CD4-positive, alpha-beta T cell treated with Interleukin-2 at 100 ng/mL for 4 hours (primary cell): ENCODE measurements around the gene OSBPL2.

Source experiments
- DNase-seq: peaks from one replicate; pipeline ENCODE4 v3.0.0-alpha.2; 2020; ENCODE audit warnings: low spot score

Gene OSBPL2

DNA sequence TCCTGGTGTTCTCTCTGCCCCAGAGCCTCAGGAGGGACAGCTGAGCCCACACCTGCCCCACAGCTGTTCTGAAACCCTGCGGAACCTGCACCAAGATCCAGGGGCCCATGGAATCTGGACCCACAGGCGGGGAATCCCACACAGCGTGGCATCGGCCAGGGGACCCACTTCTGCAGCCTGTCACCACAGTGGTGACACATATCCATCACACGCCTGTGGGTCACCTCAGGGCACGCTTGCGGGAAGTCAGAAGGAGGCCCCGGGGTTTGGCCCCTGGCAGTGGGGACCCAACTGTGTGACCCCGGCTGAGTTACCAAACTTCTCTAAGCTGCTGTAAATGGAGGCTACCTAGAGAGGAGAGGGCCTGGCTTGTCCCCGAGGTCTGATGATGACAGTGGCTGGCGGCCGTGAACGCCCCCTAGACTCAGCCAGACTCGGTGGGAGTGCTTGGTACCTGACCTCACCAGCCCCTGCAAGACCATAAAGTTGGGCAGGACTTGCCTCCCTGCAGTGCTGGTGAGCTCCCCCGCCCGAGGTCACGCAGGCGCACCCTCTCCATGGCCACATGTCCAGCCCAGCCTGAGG lies 16.0 kb upstream of the OSBPL2 start:
- no peak for DNase-seq

- no peak for DNase-seq
These were observed 15.3 kb upstream of the OSBPL2 start for GRCh38 chr20:62222972-62223371.

- no peak for DNase-seq
These were observed 14.8 kb upstream of the OSBPL2 start for GRCh38 chr20:62223571-62223970.

DNA sequence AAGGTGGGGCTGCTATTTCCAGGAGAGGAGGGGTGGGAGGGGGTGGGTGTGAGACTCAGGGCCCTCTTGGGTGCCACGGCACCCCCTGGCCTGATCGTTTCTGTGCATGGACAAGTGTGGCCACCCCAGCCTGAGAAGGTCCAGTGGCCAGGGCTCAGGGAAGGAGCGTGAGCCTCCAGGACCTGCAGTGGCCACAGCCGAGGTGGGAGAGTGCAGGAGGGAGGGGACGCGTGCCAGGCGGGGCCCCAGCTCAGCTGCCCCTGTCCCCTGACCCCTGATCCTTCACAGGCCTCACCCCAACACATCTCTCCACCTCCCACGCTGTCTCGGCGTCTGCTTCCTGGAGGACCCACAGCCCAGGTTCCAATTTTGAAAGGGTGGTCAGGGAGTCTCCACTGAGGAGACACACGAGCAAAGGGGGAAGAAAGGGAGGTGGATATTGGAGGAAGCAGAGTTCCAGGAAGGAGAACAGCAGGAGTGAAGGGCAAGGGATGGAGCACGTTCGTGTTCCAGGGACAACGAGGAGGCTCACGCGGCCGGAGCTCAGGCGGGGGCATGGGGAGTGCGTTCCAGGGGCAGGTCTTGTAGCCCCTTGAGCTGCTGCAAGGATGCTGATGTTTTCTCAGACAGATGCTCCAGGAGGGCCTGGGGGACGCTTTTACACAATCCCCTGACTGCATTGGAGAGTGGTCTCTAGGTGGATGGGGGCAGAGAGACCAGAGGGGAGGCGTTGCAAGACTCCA lies 14.0 kb upstream of the OSBPL2 start:
- DNase-seq = no peak

DNA sequence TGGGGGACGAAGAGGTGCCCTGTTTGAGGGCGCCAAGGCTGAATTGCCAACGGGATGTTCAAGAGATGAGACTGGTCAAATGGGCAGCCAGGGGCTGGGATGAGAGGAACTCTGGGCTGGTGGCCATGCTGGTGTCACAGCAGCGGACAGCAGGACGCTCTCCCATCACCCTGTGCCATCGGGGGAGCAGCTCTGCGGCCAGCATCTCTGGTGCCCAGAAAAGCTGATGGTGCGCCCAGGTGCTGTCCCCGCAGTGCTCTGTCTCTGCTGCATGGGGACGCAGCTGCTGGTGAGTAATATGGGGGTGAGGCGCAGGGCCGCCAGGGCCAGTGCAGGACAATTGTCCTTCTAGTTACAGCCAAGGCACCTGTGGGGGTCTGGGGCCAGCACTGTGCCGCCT lies 13.3 kb upstream of the OSBPL2 start:
- no peak for DNase-seq

DNA sequence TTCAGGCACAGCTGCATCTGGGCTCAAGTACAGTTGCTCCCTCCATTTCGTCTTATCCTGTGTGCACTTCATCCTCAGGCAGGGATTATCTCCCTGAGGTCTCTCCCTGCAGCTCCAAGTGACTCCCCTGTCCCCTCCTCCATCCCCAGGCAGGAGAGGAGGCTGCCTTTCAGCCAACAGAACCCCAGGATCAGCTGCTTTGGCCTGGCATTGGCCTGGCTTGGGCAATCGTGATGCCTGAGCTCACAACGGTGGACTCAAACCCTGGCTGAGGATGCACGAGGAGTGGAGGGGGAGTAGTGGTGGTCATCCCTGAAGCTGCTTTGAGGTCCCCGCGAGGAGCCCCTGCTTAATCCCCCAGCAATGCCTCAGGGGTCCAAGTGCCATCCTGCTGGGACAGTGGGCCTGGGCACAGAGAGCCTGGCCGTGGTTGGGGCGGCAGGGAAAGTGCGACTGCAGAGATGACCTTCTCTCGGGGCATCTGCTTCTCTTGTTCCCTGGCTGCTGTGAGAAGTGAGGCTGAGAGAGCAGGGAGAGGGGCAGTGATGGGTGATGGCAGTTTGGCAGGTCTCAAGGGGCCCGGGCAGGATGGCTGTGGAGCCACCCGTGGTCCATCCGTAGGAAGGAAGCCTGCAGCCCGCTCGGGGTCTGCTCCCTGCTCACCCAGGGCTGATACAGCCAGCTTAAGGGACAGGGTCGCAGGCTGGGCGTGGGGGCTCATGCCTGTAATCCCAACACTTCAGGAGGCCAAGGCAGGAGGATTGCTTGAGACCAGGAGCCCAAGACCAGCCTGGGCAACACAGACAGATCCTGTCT lies 12.3 kb upstream of the OSBPL2 start:
- DNase-seq = no peak

DNA sequence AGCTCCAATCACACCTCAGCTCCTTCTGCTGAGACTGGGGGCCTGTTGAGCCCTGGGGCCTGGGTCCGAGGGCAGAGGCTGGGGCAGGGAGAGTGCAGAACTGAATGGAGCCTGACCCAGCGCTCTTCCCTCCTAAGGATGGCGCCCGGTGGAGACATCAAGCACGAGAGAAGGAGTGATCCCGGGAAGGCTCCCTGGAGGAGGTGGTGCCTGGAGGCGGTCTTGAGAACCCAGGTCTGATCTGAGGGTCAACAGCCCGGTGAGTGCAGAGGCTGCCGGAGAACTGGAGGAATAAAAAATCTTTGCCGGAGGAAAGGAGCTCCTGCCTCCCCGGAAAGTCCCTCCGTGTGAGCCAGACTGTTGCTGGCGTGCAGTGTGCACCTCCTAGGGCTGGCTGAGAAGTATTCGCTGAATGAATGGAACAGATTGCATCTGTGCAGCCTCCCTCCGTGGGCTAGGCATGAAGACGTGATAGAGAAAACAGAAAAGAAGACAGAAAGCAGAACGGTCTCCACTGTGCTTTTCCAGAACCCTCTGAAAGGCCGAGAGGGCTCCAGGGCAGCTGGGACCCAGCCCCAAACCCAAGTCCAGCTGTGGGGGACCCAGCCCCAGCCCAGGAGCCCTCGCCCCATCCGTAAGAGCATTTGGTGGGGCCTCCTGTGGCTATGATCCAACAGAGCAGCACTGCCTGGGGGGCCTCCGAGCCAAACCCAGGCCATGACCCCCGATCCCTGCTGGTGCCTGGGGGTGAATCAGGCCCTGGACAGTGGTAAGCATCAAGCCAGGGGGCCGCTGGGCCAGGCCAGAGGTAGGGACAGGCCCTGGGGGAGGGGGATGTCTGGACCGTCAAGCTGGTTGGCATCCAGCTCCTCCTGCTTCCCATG lies 11.4 kb upstream of the OSBPL2 start:
- DNase-seq = no peak

DNA sequence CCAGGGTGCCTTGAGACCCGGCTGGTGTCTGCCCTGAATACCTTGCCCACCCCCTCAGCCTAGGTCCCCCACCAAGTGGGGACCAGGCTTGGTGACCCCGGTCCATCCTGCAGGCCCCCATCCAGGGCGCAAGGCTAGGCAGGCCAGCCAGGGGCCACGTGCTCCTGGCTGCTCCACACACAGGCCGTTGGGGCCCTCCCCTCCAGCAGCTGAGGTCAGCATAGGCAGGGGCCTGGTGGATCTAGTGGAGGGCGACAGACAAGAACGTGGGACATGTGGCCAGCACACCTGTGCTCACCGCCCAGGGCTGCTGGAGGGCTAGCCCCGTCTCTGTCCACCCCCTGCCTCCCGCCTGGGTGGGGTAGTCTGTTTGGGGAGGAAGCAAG lies 10.7 kb upstream of the OSBPL2 start:
- no peak for DNase-seq

GRCh38 chr20:62227977-62228958 lies 10.1 kb upstream of the OSBPL2 start:
- DNase-seq = no peak

DNA sequence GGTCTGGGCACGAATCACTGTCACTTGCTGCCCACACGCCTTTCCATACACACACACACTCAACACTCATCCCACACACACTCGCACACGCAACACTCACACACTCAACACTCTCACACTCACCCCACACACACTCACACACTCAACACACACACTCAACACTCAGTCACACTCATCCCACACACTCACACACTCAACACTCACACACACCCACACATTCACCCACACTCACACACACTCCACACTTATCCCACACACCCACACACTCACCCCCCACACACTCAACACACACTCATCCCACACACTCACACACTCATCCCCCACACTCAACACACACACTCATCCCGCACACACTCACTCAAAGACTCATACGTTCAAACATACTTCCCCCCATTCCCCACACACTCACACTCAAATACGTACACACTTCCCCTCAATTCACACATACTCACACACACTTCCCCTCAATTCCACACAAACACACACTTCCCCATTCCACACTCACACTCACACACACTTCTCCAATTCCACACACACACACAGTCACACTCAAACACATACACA lies 9.3 kb upstream of the OSBPL2 start:
- no peak for DNase-seq

- no peak for DNase-seq
These were observed 8.7 kb upstream of the OSBPL2 start for GRCh38 chr20:62229667-62230066.

DNA sequence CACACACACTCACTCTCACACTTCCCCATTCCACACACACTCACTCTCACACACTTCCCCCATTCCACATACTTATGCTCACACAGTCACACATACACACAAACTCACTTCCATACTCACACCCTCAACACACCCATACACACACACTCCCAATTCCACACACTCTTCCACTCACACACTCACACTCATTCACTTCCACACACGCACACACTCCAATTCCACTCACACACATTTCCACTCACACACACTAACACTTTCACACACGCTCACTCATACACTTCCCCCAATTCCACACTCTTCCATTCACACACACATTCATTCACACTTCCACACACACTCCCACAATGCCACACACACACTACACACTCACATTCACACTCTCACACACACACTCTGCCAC lies 8.0 kb upstream of the OSBPL2 start:
- no peak for DNase-seq

GRCh38 chr20:62230696-62231095 lies 7.6 kb upstream of the OSBPL2 start:
- no peak for DNase-seq

DNA sequence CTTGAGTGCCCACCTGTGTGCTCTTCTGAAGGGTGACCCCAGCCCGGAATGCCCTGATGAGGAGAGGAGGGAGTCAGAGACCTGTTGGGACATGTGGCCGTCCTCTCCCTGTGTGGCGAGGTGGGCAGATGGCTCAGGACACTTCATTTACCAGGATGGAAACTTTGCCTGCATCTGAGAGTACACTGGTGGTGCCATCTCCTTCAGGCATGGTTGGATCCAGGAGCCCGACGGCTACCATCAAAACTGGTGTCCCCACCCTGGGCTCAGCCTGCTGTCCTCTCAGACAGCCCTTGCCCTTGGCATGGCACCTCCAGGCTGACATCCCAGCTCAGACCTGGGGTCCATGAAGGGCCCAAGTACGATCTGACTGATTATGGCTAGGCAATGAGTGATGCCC lies 7.0 kb upstream of the OSBPL2 start:
- no peak for DNase-seq

- no peak for DNase-seq
These were observed 6.1 kb upstream of the OSBPL2 start for GRCh38 chr20:62232194-62232593.

GRCh38 chr20:62232770-62233645 lies 5.3 kb upstream of the OSBPL2 start:
- no peak for DNase-seq

DNA sequence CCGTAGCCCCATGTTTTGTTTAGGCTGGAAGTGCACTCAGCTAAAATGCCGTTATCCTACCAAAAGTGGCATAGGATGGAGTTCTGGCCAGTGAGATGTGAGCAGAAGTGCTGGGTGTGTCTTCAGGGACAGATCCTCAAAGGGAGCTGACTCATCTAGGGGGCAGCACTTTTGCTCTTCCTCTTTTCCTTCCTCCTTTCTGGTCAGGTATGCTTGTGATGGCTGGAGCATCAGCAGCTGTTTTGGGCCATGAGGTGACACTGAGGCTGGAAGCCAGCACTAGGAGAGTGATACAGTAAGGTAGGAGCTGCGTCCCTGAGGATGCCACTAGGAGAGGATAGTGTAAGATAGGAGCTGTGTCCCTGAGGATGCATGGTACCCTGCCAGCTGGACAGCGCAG lies 4.6 kb upstream of the OSBPL2 start:
- no peak for DNase-seq

GRCh38 chr20:62234339-62234738 lies 4.0 kb upstream of the OSBPL2 start:
- no peak for DNase-seq

- DNase-seq = no peak
These were observed 3.1 kb upstream of the OSBPL2 start for GRCh38 chr20:62235001-62235776.
